GM23338 (cell line): ENCODE data around the gene DLGAP4. TPM values are rescaled to one million over a fixed set of nuclear protein-coding genes. Genes with fewer than 3 reads are reported as not detected.

Source experiments
- ATAC-seq: fragments of 200-7000 bp; cut with Tn5 transposase; 3 replicates; pipeline ENCODE4 v1.9.1; 2020
- DNase-seq: peaks from one replicate; pipeline ENCODE4 v3.0.0-alpha.2; 2015; ENCODE audit warnings: low spot score
- H2AFZ ChIP-seq: fragments of 200-600 bp; sonication (generic); 2 replicates; pipeline ENCODE4 v1.8.0; 2016; ENCODE audit warnings: antibody characterized with exemption, mild to moderate bottlenecking, moderate library complexity
- H3F3A ChIP-seq: fragments of 200-600 bp; sonication (generic); replicated peaks from 2 replicates; pipeline ENCODE4 v1.8.0; 2017; ENCODE audit warnings: antibody characterized with exemption, mixed run types, low read depth
- H3K27ac ChIP-seq: fragments of 200-600 bp; sonication (generic); 2 replicates; pipeline ENCODE4 v1.6.1; 2016; ENCODE audit warnings: low read depth
- H3K27me3 ChIP-seq: fragments of 200-600 bp; sonication (generic); 2 replicates; pipeline ENCODE4 v1.8.0; 2016; ENCODE audit warnings: mild to moderate bottlenecking, mixed run types, moderate library complexity; ENCODE audit not compliant: insufficient read depth
- H3K36me3 ChIP-seq: fragments of 200-600 bp; sonication (generic); 2 replicates; pipeline ENCODE4 v1.8.0; 2016; ENCODE audit warnings: mild to moderate bottlenecking; ENCODE audit not compliant: insufficient read depth
- H3K4me1 ChIP-seq: fragments of 200-600 bp; sonication (generic); 2 replicates; pipeline ENCODE4 v1.8.0; 2016; ENCODE audit warnings: mild to moderate bottlenecking, moderate library complexity; ENCODE audit not compliant: insufficient read depth
- H3K4me2 ChIP-seq: fragments of 200-600 bp; sonication (generic); 2 replicates; pipeline ENCODE4 v1.7.1; 2017; ENCODE audit warnings: mixed run types
- H3K4me3 ChIP-seq: fragments of 200-600 bp; sonication (generic); 2 replicates; pipeline ENCODE4 v1.6.1; 2016; ENCODE audit warnings: mixed run types
- H3K79me2 ChIP-seq: fragments of 200-600 bp; sonication (generic); replicated peaks from 2 replicates; pipeline ENCODE4 v1.8.0; 2017; ENCODE audit warnings: mild to moderate bottlenecking; ENCODE audit not compliant: insufficient read depth
- H3K9me2 ChIP-seq: fragments of 200-600 bp; sonication (generic); 2 replicates; pipeline ENCODE4 v1.8.0; 2017; ENCODE audit not compliant: insufficient read depth
- H4K20me1 ChIP-seq: fragments of 200-600 bp; sonication (generic); replicated peaks from 2 replicates; pipeline ENCODE4 v1.8.0; 2017; ENCODE audit warnings: mild to moderate bottlenecking; ENCODE audit not compliant: insufficient read depth
- H3K27ac Mint-ChIP-seq: 2 replicates; pipeline ENCODE4 v1.8.0; 2020; ENCODE audit warnings: inconsistent platforms, mild to moderate bottlenecking, moderate library complexity, mixed read lengths
- H3K27me3 Mint-ChIP-seq: 3 replicates; pipeline ENCODE4 v1.8.0; 2022; ENCODE audit warnings: low read depth, mild to moderate bottlenecking, moderate library complexity, mixed read lengths, inconsistent platforms; ENCODE audit not compliant: insufficient read depth, poor library complexity
- H3K36me3 Mint-ChIP-seq: 3 replicates; pipeline ENCODE4 v1.8.0; 2021; ENCODE audit warnings: low read depth, mild to moderate bottlenecking, inconsistent platforms, moderate library complexity, mixed read lengths
- H3K4me1 Mint-ChIP-seq: 3 replicates; pipeline ENCODE4 v1.8.0; 2020; ENCODE audit warnings: mild to moderate bottlenecking, inconsistent platforms, mixed read lengths
- H3K4me3 Mint-ChIP-seq: 3 replicates; pipeline ENCODE4 v1.8.0; 2021; ENCODE audit warnings: moderate library complexity, mild to moderate bottlenecking, inconsistent platforms, mixed read lengths
- H3K9me3 Mint-ChIP-seq: 3 replicates; pipeline ENCODE4 v1.8.0; 2020; ENCODE audit warnings: moderate library complexity, mild to moderate bottlenecking, inconsistent platforms, mixed read lengths
- CREB1 ChIP-seq: fragments of 250-450 bp; sonication (Bioruptor Pico); IDR thresholded peaks from 2 replicates; pipeline ENCODE4 v1.5.0; 2020; ENCODE audit warnings: low read depth, mild to moderate bottlenecking, moderate library complexity
- CTCF ChIP-seq, 2 experiments: fragments of 200-600 bp in 1 of 2; sonication (generic) in 1 of 2; conservative IDR thresholded peaks; 2 replicates each; pipeline versions ENCODE4 v1.5.1 to v1.6.1; 2016 to 2017; ENCODE audit warnings: antibody characterized with exemption in 2 of 2, low read depth in 2 of 2, mild to moderate bottlenecking in 2 of 2, moderate library complexity in 1 of 2
- ETS1 ChIP-seq: IDR thresholded peaks from 2 replicates; pipeline ENCODE4 v1.6.1; 2016; ENCODE audit warnings: antibody characterized with exemption
- EZH2 ChIP-seq: fragments of 200-600 bp; sonication (generic); IDR thresholded peaks from one replicate; pipeline ENCODE4 v1.8.0; 2017; ENCODE audit warnings: antibody characterized with exemption, mild to moderate bottlenecking, low read depth; ENCODE audit not compliant: unreplicated experiment
- EZH2phosphoT487 ChIP-seq: fragments of 200-600 bp; sonication (generic); IDR thresholded peaks from one replicate; pipeline ENCODE4 v1.8.1; 2018; ENCODE audit warnings: antibody characterized with exemption; ENCODE audit not compliant: unreplicated experiment
- JUNB ChIP-seq: IDR thresholded peaks from one replicate; pipeline ENCODE4 v1.6.1; 2016; ENCODE audit warnings: antibody characterized with exemption; ENCODE audit not compliant: unreplicated experiment
- NANOG ChIP-seq: IDR thresholded peaks from 2 replicates; pipeline ENCODE4 v1.6.1; 2016; ENCODE audit warnings: antibody characterized with exemption, borderline replicate concordance
- POLR2AphosphoS5 ChIP-seq: IDR thresholded peaks from 2 replicates; pipeline ENCODE4 v1.6.1; 2016; ENCODE audit warnings: antibody characterized with exemption, low read depth
- REST ChIP-seq: IDR thresholded peaks from one replicate; pipeline ENCODE4 v1.6.1; 2018; ENCODE audit warnings: antibody characterized with exemption; ENCODE audit not compliant: unreplicated experiment
- STAT1 ChIP-seq: IDR thresholded peaks from one replicate; pipeline ENCODE4 v1.6.1; 2016; ENCODE audit warnings: antibody characterized with exemption; ENCODE audit not compliant: unreplicated experiment
- ZNF114 ChIP-seq: fragments of 250-450 bp; sonication (Bioruptor Pico); IDR thresholded peaks from 2 replicates; pipeline ENCODE4 v1.5.0; 2020; ENCODE audit warnings: mild to moderate bottlenecking, moderate library complexity
- ZNF331 ChIP-seq: fragments of 250-450 bp; sonication (Bioruptor Pico); IDR thresholded peaks from 2 replicates; pipeline ENCODE4 v1.5.0; 2020; ENCODE audit warnings: low read depth, mild to moderate bottlenecking, moderate library complexity
- ZNF462 ChIP-seq: fragments of 250-450 bp; sonication (Bioruptor Pico); IDR thresholded peaks from 2 replicates; pipeline ENCODE4 v1.5.0; 2020; ENCODE audit warnings: mild to moderate bottlenecking, moderate library complexity
- polyA plus RNA-seq: library from polyadenylated mRNA; unstranded; fragments of >200 nt; fragmentation: Nextera tagmentation; extraction: Ambion mirVana; gene quantifications from 2 replicates; pipeline ENCODE4 v1.2.1, GENCODE V29; 2016
- total RNA-seq: library from RNA; depleted of rRNA; stranded (reverse); fragments of >200 nt; shearing (Covaris generic); gene quantifications from 2 replicates; pipeline ENCODE4 v1.2.3, GENCODE V29; 2014

The DLGAP4 gene
- total and polyA plus RNA-seq, 2 experiments from 2014 or later: 46.1 to 52.2 TPM

- no peaks in the 10 kb centered on the region for H3K36me3 ChIP-seq
- H3K79me2 ChIP-seq: no peaks in the 10 kb centered on the region
- no peak overlapping the region for H2AFZ ChIP-seq
- no peak overlapping the region for H3K4me2 ChIP-seq
- H3K4me1 Mint-ChIP-seq: peaks cover 74% of the 10 kb centered on the region
- H3K27ac ChIP-seq: no peak overlapping the region
- no peaks in the 10 kb centered on the region for H3K9me2 ChIP-seq
- peaks cover 37% of the 10 kb centered on the region for H3K27me3 Mint-ChIP-seq
- H3F3A ChIP-seq: no peaks in the 10 kb centered on the region
- H3K4me3 ChIP-seq: no peak overlapping the region
- no peak for TF ChIP-seq POLR2AphosphoS5
- no peak for TF ChIP-seq CTCF (conservative IDR thresholded peaks at IDR 0.05; ENCODE audit: low read depth in 2 of 2)
- no peak for TF ChIP-seq ZNF114 (CRISPR knock-in tag)
- TF ChIP-seq REST: no peak
- no peak for TF ChIP-seq ZNF462
- TF ChIP-seq EZH2phosphoT487: no peak
- no peak for TF ChIP-seq ZNF331 (CRISPR knock-in tag)
- no peak for TF ChIP-seq EZH2
- TF ChIP-seq CREB1: no peak
- no peak for TF ChIP-seq ETS1
- TF ChIP-seq NANOG: no peak
- TF ChIP-seq STAT1: no peak
- TF ChIP-seq JUNB: no peak
- peaks cover 15% of the 10 kb centered on the region for H3K4me1 ChIP-seq
- H3K27ac Mint-ChIP-seq: no peak overlapping the region
- H3K27me3 ChIP-seq: peaks cover 22% of the 10 kb centered on the region
- DNase-seq: no peak
- no peak for ATAC-seq
- no peaks in the 10 kb centered on the region; the same call in 2 of the 3 replicates for H3K9me3 Mint-ChIP-seq
- H4K20me1 ChIP-seq: no peaks in the 10 kb centered on the region; the same call in 1 of the 2 replicates
- no peak overlapping the region for H3K4me3 Mint-ChIP-seq
- H3K36me3 Mint-ChIP-seq: no peaks in the 10 kb centered on the region
Observed at GRCh38 chr20:36336954-36337704, 31.0 kb downstream of the DLGAP4 start.
